LNCAP (cell line): ENCODE measurements around the gene SOCS6.

Experiments used
- CTCF ChIP-seq: fragments of 450-650 bp; IDR thresholded peaks from 2 replicates; pipeline ENCODE4 v1.5.1; 2017; ENCODE audit warnings: mild to moderate bottlenecking

SOCS6 gene

GRCh38 chr18:70290482-70291294, 1.8 kb downstream of the SOCS6 start:
- no peak for TF ChIP-seq CTCF

GRCh38 chr18:70291295-70291574, 2.4 kb downstream of the SOCS6 start:
- TF ChIP-seq CTCF: no peak

- no peak for TF ChIP-seq CTCF
Measured at GRCh38 chr18:70292628-70293027, 3.8 kb downstream of the SOCS6 start.

GRCh38 chr18:70293166-70293565, 4.3 kb downstream of the SOCS6 start:
- TF ChIP-seq CTCF: no peak

- TF ChIP-seq CTCF: no peak
Measured at GRCh38 chr18:70294471-70295191, 5.8 kb downstream of the SOCS6 start.

GRCh38 chr18:70295192-70296188, 6.6 kb downstream of the SOCS6 start:
- TF ChIP-seq CTCF: no peak

GRCh38 chr18:70296289-70296688, 7.4 kb downstream of the SOCS6 start:
- no peak for TF ChIP-seq CTCF
